ENCODE results near the gene LRRC7. TPM values are rescaled to one million over a fixed set of nuclear protein-coding genes. Genes with fewer than 3 reads are reported as not detected.

The LRRC7 gene
- total RNA-seq, 2 donors from 2014 or later, result 2.8 to 3.0 TPM

- intact Hi-C loops (cut with DNase I), result no loop called here
- no peaks in the 10 kb centered on the region for H3K4me1 ChIP-seq (replicated peaks)
- H3K4me3 ChIP-seq, result no peak overlapping the region
- no peaks in the 10 kb centered on the region for H3K36me3 ChIP-seq
- no peak overlapping the region for H3K27ac ChIP-seq
- TF ChIP-seq CTCF (IDR thresholded peaks at IDR 0.05), result no peak
- no peak for TF ChIP-seq POLR2AphosphoS5 (IDR thresholded peaks at IDR 0.05)
- no peaks in the 10 kb centered on the region for H3K9me3 ChIP-seq
- no peak for DNase-seq (ENCODE audit: low spot score)
- WGBS, result 41% methylated on average over 6 of the region's 6 CpGs
- H3K27me3 ChIP-seq (replicated peaks; ENCODE audit: insufficient read depth), result no peaks in the 10 kb centered on the region
Measured at GRCh38 chr1:69592341-69592740, 24.6 kb downstream of the LRRC7 start.

GRCh38 chr1:69595486-69595885 is 27.8 kb downstream of the LRRC7 start:
- no peak for DNase-seq (ENCODE audit: low spot score)
- intact Hi-C loops (cut with DNase I), result no loop called here
- no peaks in the 10 kb centered on the region for H3K27me3 ChIP-seq (replicated peaks; ENCODE audit: insufficient read depth)
- no peak for TF ChIP-seq CTCF (IDR thresholded peaks at IDR 0.05)
- no peak for TF ChIP-seq POLR2A (IDR thresholded peaks at IDR 0.05)
- TF ChIP-seq POLR2AphosphoS5 (IDR thresholded peaks at IDR 0.05), result no peak
- WGBS, result 82% methylated on average over 2 of the region's 2 CpGs
- H3K36me3 ChIP-seq, result no peaks in the 10 kb centered on the region
- no peak overlapping the region for H3K4me3 ChIP-seq
- H3K9me3 ChIP-seq, result no peaks in the 10 kb centered on the region
- H3K4me1 ChIP-seq (replicated peaks), result no peaks in the 10 kb centered on the region
- H3K27ac ChIP-seq, result no peak overlapping the region

- no peak overlapping the region for H3K4me3 ChIP-seq
- TF ChIP-seq CTCF (IDR thresholded peaks at IDR 0.05) (no peak), POLR2AphosphoS5 (IDR thresholded peaks at IDR 0.05) (no peak), POLR2A (IDR thresholded peaks at IDR 0.05) (no peak)
- H3K9me3 ChIP-seq, result no peaks in the 10 kb centered on the region
- H3K4me1 ChIP-seq (replicated peaks), result no peaks in the 10 kb centered on the region
- no peaks in the 10 kb centered on the region for H3K36me3 ChIP-seq
- no peak overlapping the region for H3K27ac ChIP-seq
- intact Hi-C loops (cut with DNase I), result no loop called here
- WGBS, result 64% methylated on average over 3 of the region's 3 CpGs
- no peak for DNase-seq (ENCODE audit: low spot score)
- no peaks in the 10 kb centered on the region for H3K27me3 ChIP-seq (replicated peaks; ENCODE audit: insufficient read depth)
Measured at GRCh38 chr1:69611316-69611715, 43.6 kb downstream of the LRRC7 start.

- H3K36me3 ChIP-seq, result no peaks in the 10 kb centered on the region
- no peaks in the 10 kb centered on the region for H3K9me3 ChIP-seq
- H3K27me3 ChIP-seq (replicated peaks; ENCODE audit: insufficient read depth), result no peaks in the 10 kb centered on the region
- TF ChIP-seq POLR2A (IDR thresholded peaks at IDR 0.05) (no peak), CTCF (IDR thresholded peaks at IDR 0.05) (no peak), POLR2AphosphoS5 (IDR thresholded peaks at IDR 0.05) (no peak)
- DNase-seq (ENCODE audit: low spot score), result no peak
- no peak overlapping the region for H3K4me3 ChIP-seq
- no peak overlapping the region for H3K27ac ChIP-seq
- intact Hi-C loops (cut with DNase I), result no loop called here
- H3K4me1 ChIP-seq (replicated peaks), result no peaks in the 10 kb centered on the region
- WGBS, result 95% methylated on average over 3 of the region's 3 CpGs
Measured at GRCh38 chr1:69613414-69613813, 45.7 kb downstream of the LRRC7 start.

GRCh38 chr1:69638673-69639072 is 71.0 kb downstream of the LRRC7 start:
- TF ChIP-seq CTCF (IDR thresholded peaks at IDR 0.05) (no peak), POLR2AphosphoS5 (IDR thresholded peaks at IDR 0.05) (no peak), POLR2A (IDR thresholded peaks at IDR 0.05) (no peak)
- intact Hi-C loops (cut with DNase I), result no loop called here

More at GRCh38 chr1:69638673-69639072, 71.0 kb downstream of the LRRC7 start:
- Histone ChIP-seq H3K9me3 (no peaks in the 10 kb centered on the region), H3K36me3 (no peaks in the 10 kb centered on the region), H3K4me3 (no peak overlapping the region), H3K27ac (no peak overlapping the region), H3K27me3 (replicated peaks; ENCODE audit: insufficient read depth) (no peaks in the 10 kb centered on the region), H3K4me1 (replicated peaks) (no peaks in the 10 kb centered on the region)
- DNase-seq (ENCODE audit: low spot score), result no peak
- WGBS, result 74% methylated on average over 1 of the region's 1 CpG

Measured in prostate gland (tissue), 2 donors.